Retinal pigment epithelial cell (primary cell): ENCODE measurements around the gene RASAL2.

Source experiments
- DNase-seq: peaks from one replicate; pipeline ENCODE4 v3.0.0-alpha.2; 2010; ENCODE audit warnings: low read depth
- H3K4me3 ChIP-seq: 2 replicates; pipeline ENCODE4 v1.5.1; 2011; ENCODE audit warnings: mild to moderate bottlenecking, low read length, control low read depth, moderate library complexity
- TF ChIP-seq, protein P1 (sequence below): conservative IDR thresholded peaks from 2 replicates; pipeline ENCODE4 v1.5.1; 2011; ENCODE audit warnings: low read depth, low read length, control low read depth, inconsistent platforms

RASAL2 gene

DNA sequence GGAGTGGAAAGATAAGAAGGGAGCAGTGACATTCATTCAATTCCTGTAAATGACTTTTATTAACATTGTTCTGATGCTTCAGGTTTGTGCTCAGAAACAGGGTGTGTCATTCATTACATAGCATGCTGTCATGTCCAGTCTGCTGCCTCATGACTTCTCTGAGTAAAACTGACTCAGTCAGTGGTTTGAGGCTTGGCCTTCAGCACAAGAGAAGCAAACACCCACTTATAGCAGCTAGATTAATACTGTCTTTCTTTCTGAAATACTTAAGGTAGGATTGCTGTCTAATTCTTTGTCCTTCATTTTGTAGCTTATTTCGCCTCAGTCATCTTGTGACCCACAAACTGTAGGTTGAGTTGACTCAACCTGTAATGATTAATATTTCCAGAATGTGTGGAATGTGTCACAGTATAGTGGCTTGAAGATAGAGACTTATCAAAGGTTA is 32.9 kb downstream of the RASAL2 start:
- peak; percentile 80 for DNase-seq
- TF ChIP-seq, protein P1, sequence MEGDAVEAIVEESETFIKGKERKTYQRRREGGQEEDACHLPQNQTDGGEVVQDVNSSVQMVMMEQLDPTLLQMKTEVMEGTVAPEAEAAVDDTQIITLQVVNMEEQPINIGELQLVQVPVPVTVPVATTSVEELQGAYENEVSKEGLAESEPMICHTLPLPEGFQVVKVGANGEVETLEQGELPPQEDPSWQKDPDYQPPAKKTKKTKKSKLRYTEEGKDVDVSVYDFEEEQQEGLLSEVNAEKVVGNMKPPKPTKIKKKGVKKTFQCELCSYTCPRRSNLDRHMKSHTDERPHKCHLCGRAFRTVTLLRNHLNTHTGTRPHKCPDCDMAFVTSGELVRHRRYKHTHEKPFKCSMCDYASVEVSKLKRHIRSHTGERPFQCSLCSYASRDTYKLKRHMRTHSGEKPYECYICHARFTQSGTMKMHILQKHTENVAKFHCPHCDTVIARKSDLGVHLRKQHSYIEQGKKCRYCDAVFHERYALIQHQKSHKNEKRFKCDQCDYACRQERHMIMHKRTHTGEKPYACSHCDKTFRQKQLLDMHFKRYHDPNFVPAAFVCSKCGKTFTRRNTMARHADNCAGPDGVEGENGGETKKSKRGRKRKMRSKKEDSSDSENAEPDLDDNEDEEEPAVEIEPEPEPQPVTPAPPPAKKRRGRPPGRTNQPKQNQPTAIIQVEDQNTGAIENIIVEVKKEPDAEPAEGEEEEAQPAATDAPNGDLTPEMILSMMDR, result no peak
- no peak overlapping the region for H3K4me3 ChIP-seq

DNA sequence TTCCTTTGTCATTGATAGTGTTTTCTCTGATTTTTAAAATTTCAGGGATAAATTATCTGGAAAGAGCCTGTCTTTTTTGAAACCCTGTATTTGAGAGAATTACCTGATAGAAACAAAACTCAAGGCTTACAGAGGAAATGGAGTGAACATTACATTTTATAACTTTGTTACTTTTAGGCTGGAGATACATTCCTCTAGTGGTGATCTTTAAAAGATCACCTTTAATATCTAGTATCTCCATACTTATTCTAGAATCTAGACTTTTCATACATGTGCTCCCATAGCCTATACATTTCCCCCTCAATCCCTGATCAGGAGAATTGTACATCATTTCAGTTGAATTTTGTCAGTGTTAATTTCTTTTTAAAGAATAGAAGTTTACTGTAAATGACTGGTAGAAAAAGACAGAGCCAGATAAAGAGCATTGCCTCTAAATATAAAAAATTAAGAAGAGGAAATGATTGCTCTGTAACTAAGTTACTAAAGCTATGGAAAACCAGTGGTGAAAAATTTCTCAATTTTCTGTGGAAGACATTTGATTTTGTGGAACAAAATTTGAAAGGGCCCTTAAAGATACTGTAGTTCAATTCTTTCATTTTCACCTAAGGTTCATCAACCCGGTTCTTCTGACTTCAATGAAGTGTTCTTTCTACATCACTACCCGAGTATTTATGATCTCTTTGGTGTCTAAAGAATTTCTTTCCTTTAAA is 33.7 kb downstream of the RASAL2 start:
- TF ChIP-seq, protein P1, result no peak
- no peak for DNase-seq
- no peak overlapping the region for H3K4me3 ChIP-seq

DNA sequence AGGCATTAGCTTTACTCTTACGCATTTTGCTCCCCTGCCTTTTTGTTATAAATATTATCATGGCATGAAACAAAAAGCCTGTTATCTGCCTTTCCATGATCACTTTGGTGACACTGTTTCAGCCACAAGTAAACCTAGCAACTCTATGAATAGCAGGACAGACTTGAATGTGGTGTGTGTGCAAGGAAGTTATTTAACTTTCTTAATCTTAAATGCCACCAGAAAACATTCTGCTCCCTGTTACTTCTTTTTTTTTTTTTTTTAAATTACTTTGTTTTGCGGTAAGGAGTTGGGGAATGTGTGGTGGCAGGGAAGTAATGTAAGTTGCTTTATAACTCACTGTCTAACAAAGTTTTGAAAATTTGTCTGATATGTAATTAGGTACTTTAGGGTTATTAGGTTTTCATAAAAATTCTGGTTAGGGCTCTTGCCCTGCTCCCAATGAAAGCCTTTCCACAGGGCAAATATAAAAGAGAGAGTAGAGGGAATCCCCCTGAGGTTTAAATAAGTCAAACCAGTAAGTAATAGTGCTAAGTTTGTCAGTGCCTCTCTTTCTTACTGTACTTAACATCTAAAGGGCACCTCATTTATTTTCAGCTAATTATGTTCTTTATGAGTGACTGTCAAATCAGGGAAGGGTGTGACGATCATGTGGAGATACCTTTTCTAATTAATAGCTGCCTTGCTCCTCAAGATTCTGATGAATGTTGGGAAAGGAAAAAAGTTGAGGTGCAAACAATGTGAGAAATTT is 39.5 kb downstream of the RASAL2 start:
- no peak for DNase-seq
- no peak overlapping the region for H3K4me3 ChIP-seq
- TF ChIP-seq, protein P1, result no peak

DNA sequence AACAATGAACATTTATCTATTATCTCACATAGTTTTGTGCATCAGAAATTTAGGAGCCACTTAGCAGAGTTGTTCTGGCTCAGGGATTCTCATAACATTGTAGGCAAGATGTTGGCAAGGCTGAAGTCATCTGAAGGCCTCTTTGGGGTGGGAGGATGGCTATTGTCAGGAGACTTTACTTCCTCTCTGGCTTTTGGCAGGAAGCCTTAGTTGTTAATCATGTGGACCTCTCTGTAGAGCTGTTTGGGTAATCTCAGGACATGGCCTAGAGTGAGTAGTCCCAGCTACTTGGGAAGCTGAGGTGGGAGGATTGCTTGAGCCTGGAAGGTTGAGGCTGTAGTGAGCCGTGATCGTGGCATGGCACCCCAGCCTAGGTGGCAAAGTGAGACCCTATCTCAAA is 40.2 kb downstream of the RASAL2 start:
- TF ChIP-seq, protein P1, result no peak
- H3K4me3 ChIP-seq, result no peak overlapping the region
- no peak for DNase-seq

DNA sequence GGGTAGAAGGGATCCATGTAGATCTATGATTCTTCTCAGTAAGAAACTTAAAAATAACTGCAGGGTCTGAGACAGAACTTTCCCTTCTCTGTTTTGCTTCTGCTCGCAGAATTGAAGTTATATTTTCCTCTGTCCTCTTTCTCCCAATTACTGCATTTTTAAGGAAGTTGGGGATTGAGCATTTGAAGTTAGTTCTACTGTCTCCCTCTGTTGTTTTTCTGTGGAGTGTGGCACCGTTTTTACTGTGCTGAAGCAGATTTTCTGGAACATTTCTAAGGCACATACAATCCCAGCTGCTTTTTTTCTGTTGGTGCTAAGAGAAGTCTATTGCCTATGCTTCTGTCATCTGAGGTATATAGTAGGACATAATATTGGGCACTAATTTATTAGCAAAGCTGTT is 43.3 kb downstream of the RASAL2 start:
- TF ChIP-seq, protein P1, result no peak
- H3K4me3 ChIP-seq, result no peak overlapping the region
- DNase-seq, result no peak

DNA sequence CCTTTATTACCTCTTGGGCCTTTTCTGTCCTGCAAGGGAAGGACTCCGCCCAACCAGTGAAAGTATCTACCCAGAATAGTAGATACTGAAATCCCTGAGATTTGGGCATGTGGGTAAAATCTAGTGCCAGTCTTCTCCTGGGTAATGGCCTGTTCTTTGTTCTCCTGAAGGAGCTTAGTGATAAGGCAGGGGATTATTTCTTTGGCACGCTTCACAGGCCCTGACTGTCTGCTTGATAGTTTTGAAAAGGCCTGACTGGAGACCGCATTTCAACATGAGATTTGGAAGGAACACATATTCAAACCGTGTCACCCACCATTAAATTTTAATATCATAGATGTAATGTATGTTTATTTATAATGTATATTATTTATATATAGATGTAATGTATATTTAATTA is 48.9 kb downstream of the RASAL2 start:
- TF ChIP-seq, protein P1, result no peak
- peak; percentile 64 for DNase-seq
- H3K4me3 ChIP-seq, result no peak overlapping the region
